ENCODE results near the gene NWD2. TPM values are rescaled to one million over a fixed set of nuclear protein-coding genes. Genes with fewer than 3 reads are reported as not detected.
"Not testable (repeated sequence)": the region's sequence is repeated elsewhere in the genome, so short reads cannot be mapped to it uniquely, and the experiment has no call there.

Gene NWD2, protein sequence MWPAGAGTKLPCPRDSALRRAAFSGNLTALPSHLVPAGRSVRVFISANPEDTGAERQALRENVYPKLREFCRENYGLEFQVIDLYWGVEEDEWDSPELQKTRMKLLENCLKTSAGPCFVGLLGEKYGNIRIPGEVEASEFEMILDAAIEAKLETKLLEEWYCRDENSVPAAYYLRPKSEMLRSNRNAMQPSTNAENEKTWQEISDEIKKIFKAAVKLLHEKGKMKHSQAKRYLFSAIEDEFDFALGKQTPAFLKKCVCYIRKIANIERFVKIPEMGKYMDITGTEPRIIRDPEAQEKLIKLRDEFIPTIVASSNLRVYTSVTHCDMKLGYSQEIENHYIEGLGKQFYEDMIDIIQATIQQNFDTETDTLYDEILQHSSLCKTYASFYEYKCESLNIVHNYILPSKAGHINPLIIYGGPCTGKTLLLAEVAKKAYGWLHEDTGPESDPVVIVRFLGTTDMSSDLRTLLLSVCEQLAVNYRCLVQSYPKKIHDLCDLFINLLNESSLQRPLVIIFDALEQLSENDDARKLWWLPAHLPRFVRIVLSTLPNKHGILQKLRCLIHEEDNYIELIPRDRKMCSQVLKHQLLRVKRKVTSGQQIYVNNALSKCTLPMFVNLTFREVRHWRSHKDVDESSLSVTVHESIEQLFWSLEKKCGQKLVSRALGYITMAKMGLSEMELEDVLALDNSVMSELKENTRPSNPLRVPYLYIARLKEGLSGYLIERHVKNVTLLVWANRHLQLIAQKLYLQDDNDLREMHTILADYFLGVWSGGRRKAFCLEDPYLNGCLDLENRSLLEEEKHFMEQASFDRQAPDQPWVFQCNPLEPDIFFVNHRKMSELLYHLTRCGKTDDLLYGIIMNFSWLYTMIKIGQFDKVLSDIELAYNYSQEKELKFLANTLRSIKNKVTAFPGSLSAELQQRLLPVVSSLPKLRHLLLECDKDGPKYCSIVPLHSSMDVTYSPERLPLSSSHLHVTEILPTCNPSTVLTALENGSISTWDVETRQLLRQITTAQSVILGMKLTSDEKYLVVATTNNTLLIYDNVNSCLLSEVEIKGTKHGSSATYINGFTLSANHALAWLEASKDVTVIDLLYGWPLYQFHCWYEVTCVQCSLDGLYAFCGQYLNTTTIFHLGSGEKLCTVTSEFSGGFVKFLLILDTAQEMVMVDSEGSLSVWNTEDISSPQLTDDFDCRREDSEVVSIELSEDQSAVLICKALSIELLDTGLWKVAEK (N-terminal part only)
- total RNA-seq = not detected in 2 replicates

DNA sequence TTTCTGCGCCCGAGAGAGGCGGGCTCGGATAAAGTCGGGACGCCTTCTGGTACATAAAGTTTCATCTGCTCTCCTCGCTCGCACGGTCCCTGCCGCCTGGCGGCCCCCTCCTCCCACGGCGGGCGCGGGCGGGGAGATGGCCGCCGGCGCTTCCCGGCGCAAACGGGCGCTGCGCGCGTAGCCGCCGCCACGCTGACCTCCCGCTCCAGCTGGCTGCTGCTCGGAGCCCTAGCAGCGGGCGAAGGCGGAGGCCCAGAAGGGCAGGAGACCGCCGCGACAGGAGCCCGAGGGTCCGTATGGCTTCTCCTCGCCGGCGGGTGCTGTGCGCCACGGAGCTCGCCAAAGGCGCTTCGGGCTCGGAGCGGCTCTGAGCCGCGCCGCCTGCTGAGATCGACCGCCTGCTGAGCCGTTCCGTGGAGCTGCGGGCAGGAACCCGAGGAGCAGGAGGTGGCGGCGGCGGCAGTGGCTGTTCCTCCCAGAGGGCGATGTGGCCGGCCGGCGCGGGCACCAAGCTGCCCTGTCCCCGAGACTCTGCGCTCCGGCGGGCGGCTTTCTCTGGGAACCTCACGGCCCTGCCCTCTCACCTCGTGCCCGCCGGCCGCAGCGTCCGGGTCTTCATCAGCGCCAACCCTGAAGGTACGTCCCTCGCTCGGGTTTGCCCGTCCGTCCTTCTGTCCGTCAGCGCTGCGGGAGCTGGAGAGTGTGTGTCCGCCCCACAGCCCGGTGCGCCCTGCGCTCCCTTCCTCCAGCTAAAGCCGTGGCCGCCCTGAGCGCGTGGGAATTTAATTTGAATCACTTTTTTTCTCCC lies at the start of gene NWD2:
TSS of gene NWD2 (plus strand) at position 161 of the 808 bp plus-strand sequence. CDS start at position 486, 325 bp downstream.
- no peak for DNase-seq (ENCODE audit: low read depth, low spot score)

DNA sequence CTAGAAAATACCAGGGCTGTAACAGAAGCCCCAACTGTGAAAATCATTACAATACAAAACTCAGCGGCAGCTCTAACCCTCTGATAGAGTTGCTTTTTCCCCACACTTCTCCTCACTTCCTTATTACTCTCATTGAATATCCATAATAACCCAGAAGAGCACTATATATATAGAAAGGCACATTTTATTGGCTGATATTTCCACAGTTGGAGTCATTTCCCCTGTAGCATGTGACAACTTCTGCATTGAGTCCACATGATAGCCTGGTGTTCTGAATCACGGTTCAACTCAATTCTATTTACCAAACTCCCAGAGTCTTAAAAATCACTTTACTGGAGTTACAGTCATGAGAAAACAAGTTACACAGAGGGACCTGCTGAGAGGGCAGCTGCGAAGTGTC lies 46.6 kb upstream of the NWD2 start:
- no peak for DNase-seq (ENCODE audit: low read depth, low spot score)

DNA sequence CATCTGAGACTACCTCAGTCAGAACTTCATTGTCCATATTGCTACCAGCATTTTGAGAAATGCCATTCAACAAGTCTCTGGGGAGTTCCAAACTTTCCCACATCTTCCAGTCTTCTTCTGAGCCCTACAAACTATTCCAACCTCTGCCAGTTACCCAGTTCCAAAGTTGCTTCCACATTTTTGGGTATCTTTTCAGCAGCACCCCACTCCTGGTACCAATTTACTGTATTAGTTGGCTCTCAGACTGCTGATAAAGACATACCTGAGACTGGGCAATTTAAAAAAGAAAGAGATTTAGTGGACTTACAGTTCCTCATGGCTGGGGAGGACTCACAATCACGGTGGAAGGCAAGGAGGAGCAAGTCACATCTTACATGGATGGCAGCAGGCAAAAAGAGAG lies 39.8 kb upstream of the NWD2 start:
- DNase-seq (ENCODE audit: low read depth, low spot score) = not testable (repeated sequence)

DNA sequence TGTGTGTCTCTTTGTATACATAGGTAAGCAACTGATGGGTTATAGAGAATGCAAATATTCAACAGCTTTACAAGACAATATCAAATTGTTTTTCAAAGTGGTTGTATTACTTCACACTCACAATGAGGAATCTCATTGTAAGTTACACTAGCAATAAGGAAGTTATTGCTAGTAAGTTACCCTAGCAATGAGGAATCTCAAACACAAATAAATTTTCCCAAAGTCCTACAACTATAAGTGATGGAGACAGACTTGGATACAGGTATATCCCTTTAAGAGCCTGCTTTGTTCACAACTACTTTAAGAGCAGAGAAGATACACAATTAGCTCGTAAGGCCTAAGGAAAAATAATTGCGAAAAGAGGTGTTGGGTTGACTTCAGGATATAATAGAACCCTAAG lies 28.3 kb upstream of the NWD2 start:
- no peak for DNase-seq (ENCODE audit: low read depth, low spot score)

DNA sequence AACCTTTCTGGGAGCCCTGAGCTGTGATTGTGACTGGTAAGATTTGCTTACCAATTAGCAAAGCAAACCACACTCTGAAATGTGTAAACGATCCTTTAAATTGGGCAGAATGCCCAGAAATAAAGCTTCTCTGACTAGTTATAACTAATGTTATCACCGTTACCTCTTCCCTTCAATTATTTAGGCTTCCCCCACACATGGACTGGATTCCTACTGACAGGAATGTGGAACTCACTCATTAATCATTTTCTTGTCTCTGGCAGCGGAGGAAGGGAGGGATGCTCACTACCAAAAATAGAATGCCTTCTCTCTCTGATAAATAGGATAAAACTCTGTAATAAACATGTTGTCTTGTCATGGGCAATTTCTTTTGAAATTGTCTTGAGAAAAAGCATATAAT lies 25.3 kb upstream of the NWD2 start:
- DNase-seq (ENCODE audit: low read depth, low spot score) = no peak

DNA sequence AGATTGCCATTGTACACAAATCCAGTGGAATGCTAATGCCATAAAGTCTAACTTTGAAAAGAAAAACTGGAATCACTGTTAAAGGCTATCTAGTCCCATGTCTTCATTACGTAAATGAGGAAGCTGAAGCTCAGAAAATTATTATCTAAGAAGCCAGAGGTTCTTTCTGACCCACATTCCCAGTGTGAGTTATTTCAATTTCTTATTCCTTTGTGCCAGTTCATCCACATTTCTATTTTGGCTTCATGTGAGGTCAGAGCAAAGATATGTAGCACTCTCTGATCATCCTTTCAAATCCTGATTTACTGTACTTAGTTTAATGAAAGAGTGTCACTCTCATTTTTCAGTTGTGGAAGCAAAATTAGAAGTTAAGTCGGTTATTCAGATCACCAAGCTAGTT lies 24.6 kb upstream of the NWD2 start:
- DNase-seq (ENCODE audit: low read depth, low spot score) = no peak

DNA sequence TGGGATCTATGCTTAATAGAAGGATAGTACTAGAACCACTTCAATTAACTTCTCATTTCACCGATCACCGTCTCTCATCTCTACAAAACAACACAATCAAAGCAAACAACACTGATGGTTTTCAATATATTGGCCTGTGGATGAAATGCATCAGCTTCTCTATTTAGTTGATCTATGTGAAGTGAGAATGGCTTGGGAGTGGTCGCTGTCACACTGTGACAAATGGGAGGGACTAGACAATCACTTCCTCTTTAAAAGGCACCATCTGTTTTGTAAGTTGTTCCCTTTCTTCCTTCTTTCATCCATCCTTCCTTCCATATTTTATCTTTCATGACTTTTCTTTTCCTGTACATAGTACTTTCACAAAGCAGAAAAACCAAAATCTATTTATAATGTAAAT lies 23.9 kb upstream of the NWD2 start:
- DNase-seq (ENCODE audit: low read depth, low spot score) = no peak

DNA sequence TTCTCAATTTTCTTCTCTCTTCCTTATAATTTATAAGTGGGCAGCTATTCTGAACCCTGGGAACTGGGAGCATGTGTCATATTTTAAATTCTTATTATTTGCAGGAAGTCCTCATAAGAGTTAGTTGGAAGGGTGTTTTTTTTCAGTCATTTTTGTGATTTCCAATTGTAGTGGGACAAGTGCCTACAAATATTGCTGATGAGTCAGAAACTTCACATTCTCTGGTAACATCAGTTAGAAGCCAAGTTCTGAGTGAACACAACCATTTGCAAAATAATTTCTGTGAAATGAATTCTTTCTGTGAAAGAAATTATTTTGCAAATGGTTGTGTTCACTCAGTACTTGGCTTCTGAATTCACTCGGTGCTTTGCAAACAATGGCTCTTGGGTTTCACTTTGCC lies 20.8 kb upstream of the NWD2 start:
- DNase-seq (ENCODE audit: low read depth, low spot score) = no peak

DNA sequence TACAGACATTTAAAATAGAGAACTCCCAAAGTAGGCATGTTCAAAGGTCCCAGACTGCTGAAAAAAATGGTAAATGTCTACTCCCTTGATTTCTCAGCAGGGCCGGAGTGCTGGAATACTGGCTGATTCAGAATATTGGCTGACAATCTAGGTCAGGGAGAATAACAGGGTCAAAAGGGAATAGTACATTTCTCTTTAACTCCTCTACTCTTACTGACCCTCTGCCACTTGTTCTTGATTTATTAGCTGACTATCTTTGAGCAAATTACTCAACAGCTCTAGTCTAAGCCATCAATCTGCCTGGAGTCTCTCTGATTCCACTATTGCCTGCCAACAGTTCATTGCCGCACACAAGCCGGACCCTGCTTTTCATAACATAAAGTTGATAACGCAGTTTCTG lies 19.7 kb upstream of the NWD2 start:
- no peak for DNase-seq (ENCODE audit: low read depth, low spot score)

DNA sequence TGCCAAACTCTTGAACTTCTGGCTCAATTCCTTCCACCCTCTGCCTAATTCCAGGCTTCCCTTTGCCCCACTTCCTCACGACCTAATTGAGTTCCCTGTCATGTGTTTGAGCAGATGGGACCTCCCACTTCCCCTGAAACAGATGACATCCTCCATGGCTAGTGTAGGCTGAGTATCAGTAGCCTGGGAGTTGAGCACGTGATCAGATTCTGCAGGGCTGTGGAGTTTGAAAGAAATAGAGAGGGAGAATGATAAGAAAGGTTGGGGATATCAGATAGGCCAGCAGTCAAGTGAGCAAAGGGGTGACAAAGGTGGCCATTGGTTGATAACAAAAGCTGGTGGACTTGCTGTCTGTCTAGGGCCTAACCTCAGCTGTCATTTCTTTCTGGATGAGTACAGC lies 18.8 kb upstream of the NWD2 start:
- DNase-seq (ENCODE audit: low read depth, low spot score) = no peak

DNA sequence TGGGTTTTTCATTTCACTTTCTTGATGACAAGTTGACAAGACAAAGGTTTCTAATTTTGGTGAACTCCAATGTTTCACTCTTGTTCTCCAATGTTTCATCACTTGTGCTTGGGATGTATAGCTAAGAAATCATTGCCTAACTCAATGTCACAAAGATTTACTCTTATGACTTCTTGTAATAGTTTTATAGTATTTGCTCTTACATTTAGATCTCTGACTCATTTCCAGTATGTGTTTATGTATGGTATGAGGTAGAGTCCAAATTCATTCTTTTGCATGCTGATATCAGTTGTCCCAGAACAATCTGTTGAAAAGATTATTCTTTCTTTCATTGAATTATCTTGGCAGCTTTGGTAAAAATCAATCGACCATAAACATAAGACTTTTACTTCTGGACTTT lies 12.2 kb upstream of the NWD2 start:
- DNase-seq (ENCODE audit: low read depth, low spot score) = no peak

DNA sequence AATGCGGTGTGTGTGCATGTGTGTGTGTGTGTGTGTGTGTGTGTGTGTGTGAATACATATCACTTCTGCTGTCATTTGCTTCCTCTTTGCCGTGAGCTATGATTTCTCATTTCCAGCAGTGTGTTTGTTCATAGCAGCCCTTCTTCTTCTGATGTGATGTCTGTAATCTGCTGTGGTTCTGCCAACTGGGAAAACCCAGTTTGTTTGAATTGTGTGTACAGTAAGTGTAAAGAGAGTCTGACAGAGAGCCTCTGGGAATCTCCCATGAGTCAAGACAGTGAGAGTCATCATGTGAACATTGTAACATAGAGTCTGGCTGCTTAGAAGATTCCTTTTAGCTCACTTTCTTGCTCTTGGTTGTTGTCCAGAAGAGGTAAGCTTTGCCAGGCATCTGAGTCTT lies 8.4 kb upstream of the NWD2 start:
- no peak for DNase-seq (ENCODE audit: low read depth, low spot score)

DNA sequence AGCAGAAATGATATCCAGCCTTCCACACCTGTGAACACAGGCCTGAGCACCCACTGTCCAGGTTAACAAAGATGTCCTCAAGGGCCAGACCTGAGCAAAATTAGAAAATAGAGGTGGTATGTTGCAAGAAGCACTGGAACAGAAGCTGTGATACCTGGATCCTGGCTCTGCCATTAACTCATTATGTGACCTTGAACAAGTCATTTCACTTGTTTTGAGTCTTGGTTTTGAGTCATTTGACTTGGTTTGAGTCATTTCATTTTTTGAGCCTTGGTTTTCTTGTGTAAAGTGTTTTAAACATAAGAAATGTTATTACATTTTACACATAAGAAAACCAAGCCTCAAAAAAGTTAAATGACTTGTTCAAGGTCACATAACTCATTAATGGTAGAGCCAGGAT lies 2.9 kb upstream of the NWD2 start:
- DNase-seq (ENCODE audit: low read depth, low spot score) = no peak

DNA sequence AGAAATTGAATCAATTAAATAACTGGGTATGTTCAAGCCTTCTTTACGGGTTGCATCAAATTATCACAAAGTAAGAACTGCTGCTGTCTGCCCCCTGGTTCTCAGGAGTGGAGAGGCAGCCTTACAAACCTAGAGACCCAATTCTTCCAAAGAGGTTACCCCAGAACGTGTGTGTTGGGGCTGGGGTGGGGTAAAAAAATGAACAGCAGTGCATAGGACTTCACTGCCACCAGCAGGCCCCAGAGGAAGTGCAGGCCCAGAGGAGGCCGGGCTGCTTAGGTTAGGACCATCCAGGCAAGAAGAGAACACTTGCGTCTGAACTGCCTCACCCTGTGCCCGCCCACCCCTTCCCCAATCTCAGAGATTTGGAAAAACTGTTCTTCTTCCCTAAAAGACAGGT lies 1.5 kb upstream of the NWD2 start:
- DNase-seq (ENCODE audit: low read depth, low spot score) = no peak

DNA sequence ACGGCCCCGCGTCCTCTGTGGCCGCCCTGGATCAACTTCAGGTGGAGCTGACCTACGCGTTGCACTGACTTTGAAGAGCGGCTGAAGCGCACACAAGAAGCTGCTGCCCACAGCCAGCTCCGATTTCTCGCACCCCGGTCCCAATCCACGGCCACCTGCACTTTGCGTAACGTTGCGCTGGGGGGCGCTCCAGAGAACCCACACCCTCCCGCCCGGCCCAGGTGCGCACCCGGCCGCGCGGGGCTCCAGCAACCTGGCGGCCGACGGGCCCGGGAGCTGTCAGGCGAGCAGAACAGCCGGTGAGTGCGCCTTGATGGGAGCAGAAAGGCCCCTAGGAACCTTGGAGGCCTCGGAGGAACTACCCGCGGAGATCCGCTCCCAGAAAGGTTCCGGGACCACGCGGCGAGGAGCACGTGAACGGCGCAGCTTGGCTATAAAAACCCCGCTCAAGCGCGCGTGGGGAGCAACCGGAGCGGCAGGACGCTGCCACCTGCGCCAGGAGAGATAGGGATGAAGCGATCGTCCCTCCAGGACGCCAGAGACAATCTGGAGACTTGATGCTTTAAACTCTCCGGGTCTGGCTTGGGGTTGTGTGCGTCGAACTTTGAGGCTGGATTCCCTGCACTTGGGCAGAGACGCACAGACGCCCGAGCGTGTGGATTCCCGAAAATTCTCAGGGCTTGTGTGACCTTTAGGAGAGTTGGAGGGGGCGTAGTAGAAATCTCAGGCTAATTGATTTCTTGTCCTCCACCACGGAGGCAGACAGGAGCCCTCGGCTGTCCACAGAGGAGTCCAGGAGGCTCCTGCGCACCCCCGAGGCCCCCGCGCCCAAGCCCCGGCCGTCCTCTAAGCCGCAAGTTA lies 591 bp upstream of the NWD2 start:
- no peak for DNase-seq (ENCODE audit: low read depth, low spot score)

DNA sequence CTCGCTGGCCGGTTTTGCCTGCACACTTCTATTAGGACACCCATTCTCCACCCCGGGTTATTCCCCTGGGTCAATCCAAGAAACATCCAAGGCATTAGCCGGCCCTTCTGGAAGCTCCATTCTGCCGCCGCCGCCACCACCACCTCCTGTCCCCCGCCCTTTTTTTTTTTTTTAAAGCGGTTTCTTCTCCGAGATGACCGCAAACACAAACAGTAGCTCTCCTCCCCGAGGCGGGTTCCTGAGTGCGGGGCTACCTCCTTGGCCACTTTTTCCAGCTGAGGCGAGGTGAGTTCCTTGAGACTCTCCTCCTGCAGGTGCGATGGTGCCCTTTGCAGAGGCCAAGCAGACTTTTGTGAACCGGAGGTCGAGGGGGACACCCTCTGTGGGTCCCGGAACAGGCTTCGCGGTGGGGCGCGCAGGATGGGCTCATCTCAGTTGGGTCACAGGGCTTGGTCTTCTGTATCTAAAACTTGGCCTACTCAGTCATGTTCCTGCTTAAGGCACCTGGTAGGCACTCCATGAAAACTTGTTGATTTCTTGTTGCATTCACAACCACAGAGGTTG lies 930 bp downstream of the NWD2 start:
- no peak for DNase-seq (ENCODE audit: low read depth, low spot score)

DNA sequence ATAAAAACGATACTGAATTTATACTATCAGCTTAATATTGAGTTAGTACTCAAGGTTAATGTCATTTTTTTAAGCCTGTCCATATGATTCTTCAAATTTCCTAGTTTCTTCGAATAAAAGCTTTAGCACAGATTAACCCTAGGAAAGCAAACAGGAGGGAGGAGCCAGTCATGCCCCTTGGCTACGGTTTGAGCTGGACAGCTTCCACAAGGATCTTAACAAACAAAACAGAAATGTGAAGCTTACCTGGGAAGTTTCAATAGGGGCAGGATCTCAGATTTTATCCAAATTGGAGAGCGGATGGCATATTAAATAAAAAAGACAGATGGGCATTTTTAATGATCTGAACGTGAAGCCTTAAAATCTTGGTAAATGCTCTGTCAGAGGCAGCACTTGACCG lies 2.3 kb downstream of the NWD2 start:
- DNase-seq (ENCODE audit: low read depth, low spot score) = no peak

DNA sequence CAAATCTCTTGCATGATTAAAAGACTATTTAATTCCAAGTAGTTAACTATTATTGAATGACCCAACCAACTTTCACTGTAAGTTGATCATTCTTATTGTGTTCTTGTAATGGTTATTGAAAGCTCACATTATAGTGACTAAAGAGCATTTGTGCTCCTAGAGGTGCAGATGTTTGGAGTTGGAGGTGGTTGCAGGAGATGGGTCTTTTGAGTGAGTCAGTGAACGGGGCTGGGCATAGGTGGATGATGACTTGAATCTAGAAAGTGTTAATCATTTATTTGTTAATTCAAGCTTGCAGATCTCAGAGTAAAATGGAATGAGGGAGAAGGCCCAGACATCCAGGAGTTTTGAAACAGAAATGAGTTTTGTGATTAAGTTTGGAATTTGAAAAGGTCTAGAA lies 13.7 kb downstream of the NWD2 start:
- DNase-seq (ENCODE audit: low read depth, low spot score) = no peak

DNA sequence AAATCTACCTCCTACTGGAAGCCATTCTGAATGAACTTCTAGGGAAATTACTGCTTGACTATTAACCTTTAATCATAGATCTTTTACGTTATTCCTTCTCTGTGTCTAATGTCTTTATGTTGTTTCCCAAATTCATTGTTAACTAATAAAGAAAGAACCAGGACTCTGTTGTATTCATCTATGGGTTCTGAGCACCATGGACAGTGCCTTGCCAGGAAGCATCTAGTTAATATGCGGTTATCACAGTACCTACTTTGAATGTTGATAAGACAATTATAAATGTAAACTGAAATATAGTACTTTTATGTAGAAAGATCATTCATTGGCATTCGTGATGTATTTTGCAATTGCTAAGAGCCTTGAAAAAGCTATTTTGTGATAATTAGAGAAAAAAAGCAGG lies 23.8 kb downstream of the NWD2 start:
- no peak for DNase-seq (ENCODE audit: low read depth, low spot score)

DNA sequence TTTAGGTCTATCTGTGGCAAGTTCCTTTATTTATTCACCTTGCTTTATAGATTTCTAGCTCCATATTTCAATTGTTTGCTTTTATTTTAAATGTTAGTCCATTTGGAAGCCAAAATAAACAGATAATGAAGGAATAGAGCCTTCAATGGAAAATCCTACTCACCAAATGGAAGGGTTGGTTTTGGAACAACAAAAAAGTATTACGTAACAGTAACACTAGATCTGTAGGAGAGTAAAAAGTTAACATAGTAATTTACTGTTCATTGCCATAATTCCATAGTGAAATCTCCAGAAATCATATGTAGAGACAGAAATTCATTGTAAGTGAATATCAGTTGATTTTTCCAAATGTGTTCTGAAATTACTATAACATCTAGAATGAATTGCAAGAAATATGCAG lies 34.6 kb downstream of the NWD2 start:
- no peak for DNase-seq (ENCODE audit: low read depth, low spot score)
